ENCODE results near the gene GABBR2.

GABBR2 gene

GRCh38 chr9:98721643-98722042 lies 12.9 kb upstream of the GABBR2 start:
- no peak overlapping the region for H3K4me3 ChIP-seq (ENCODE audit: low read depth, low read length)
- TF ChIP-seq, protein P1, sequence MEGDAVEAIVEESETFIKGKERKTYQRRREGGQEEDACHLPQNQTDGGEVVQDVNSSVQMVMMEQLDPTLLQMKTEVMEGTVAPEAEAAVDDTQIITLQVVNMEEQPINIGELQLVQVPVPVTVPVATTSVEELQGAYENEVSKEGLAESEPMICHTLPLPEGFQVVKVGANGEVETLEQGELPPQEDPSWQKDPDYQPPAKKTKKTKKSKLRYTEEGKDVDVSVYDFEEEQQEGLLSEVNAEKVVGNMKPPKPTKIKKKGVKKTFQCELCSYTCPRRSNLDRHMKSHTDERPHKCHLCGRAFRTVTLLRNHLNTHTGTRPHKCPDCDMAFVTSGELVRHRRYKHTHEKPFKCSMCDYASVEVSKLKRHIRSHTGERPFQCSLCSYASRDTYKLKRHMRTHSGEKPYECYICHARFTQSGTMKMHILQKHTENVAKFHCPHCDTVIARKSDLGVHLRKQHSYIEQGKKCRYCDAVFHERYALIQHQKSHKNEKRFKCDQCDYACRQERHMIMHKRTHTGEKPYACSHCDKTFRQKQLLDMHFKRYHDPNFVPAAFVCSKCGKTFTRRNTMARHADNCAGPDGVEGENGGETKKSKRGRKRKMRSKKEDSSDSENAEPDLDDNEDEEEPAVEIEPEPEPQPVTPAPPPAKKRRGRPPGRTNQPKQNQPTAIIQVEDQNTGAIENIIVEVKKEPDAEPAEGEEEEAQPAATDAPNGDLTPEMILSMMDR (IDR thresholded peaks at IDR 0.05; ENCODE audit: borderline replicate concordance, insufficient read depth, low read depth, low read length): no peak

DNA sequence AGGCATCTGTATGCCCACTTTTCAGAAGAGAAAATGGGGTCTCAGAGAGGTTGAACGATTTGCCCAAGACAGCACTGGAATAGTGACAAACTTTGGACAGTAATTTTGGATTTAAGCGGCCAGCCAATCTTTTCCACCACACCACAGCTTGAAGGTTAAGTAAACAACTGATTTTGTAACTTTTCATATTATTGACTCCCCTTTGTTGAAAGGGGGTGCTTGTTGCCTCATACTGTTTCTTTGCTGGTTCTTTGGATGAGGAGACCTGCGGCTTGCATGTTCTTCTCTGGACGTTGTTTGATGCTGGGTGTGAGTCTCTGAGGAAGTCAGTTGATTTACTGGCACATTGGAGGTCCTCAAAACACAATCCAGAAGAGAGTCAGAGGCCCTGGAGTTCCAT lies 11.7 kb upstream of the GABBR2 start:
- TF ChIP-seq, protein P1 (IDR thresholded peaks at IDR 0.05; ENCODE audit: borderline replicate concordance, insufficient read depth, low read depth, low read length): no peak
- no peak overlapping the region for H3K4me3 ChIP-seq (ENCODE audit: low read depth, low read length)

- H3K4me3 ChIP-seq (ENCODE audit: low read depth, low read length): no peak overlapping the region
- TF ChIP-seq, protein P1 (IDR thresholded peaks at IDR 0.05; ENCODE audit: borderline replicate concordance, insufficient read depth, low read depth, low read length): no peak
Measured at GRCh38 chr9:98719055-98719454, 10.3 kb upstream of the GABBR2 start.

DNA sequence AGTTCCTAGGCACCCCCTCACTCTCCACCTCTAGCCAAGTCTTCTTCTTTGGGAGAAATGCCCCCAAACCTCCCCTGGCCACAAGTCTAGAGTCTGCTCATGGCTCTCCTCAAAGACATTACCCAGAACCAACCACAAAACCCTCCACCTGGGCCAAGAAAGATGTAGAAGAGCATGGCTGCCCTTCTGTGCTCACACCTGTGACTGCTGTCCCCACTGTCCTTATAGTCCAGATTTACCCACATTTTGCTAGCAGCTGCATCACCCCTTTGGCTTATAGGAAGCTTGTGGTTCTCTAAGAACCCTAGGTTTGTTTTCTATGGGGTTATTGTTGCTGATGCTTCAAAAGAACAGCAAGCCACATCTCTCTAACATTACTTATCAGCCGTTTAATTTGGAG lies 6.1 kb upstream of the GABBR2 start:
- H3K4me3 ChIP-seq (ENCODE audit: low read depth, low read length): no peak overlapping the region

DNA sequence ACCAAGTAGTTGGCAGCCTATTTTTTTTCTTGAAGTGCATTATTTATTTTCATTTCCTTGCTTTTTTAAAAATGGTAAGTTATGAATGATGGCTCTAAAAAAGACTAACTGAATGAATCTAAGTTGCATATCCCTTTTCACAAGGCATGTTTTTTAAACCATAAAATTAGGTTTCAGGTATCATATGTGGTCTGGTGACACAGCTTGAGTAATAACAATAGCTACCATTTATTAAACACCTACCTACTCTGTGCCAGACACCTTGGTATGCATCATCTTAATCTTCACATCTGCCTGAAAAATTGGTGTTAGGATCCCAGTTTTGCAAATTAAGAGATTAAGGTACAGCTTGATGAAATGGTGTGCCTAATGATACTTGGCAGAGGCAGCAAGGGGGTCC lies 4.3 kb upstream of the GABBR2 start:
- H3K4me3 ChIP-seq (ENCODE audit: low read depth, low read length): no peak overlapping the region
- TF ChIP-seq, protein P1 (IDR thresholded peaks at IDR 0.05; ENCODE audit: borderline replicate concordance, insufficient read depth, low read depth, low read length): no peak

More for the DNA sequence above, 6.1 kb upstream of the GABBR2 start:
- TF ChIP-seq, protein P1 (IDR thresholded peaks at IDR 0.05; ENCODE audit: borderline replicate concordance, insufficient read depth, low read depth, low read length): no peak

DNA sequence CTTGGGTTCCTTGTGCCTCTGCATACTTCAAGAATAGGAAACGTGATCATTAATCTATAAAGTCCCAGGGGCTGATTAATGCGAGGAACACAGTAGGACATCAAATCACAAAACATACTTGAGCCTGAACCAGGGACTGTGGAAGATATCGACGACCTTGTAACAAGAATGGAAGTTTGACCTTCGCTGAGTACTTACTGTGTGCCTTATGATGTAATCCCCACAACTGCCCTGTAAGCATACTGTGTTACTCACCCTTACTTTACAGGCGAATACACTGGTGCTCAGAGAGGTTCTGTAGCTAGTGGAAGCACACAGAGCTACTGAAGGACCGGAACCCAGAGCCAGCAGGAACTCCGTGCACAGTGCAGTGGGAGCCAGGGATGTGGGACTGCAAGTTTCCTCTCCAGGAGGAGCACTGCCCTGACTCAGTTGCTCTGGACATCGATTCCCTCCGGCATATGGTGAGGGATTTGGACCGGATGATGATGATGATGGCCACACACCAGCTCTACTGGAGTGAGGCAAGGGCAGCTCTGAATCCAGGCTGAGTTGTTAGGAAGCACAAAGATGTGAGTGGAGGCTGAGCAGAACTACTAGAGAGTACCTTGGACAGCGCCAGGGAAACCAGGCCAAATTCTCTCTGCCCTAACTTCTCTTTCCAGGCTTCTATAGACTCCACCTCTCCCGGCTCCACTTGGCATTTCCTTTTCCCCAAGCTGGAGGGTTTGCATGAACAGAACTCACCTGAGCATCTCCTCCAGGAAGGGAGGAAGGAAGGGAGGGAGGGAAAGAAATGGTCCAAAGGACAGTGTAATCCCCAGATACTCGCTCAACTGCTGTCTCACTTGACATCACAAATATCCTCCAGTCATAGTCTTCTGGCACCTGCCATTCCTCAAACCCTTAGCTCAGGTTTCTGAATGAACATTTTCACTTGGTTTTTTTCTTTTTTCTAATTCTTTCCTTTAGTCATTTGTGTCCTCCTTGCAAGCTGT lies 1.5 kb upstream of the GABBR2 start:
- TF ChIP-seq, protein P1 (IDR thresholded peaks at IDR 0.05; ENCODE audit: borderline replicate concordance, insufficient read depth, low read depth, low read length): no peak
- H3K4me3 ChIP-seq (ENCODE audit: low read depth, low read length): no peak overlapping the region

Measured in GM12875 (cell line).